H1 (cell line): Measurements from ENCODE around the gene XAGE3. TPM values are rescaled to one million over a fixed set of nuclear protein-coding genes. Genes with fewer than 3 reads are reported as not detected.
"Not testable (repeated sequence)": the region's sequence is repeated elsewhere in the genome, so short reads cannot be mapped to it uniquely, and the experiment has no call there.

Experiments used
- CTCF ChIA-PET: fragments of 300-600 bp; sonication (Branson Sonifier 250); formaldehyde crosslinking; loops from one replicate; lab custom pipeline; 2021; ENCODE audit not compliant: partially characterized antibody; lab: Charles Lee
- POLR2A ChIA-PET: fragments of 300-600 bp; sonication (Branson Sonifier 250); formaldehyde crosslinking; loops from one replicate; lab custom pipeline; 2021; ENCODE audit warnings: inconsistent platforms; ENCODE audit not compliant: partially characterized antibody; lab: Charles Lee
- DNase-seq, 2 experiments: peaks; one replicate each; pipeline versions ENCODE4 v3.0.0 to v3.0.0-alpha.2; 2010 to 2022; ENCODE audit warnings: low spot score in 2 of 2, low read depth in 1 of 2, mixed read lengths in 1 of 2
- FAIRE-seq: peaks from 2 replicates; lab custom pipeline; 2011; peaks lifted over from hg19 to GRCh38; lab: Jason Lieb, UNC
- H2AFZ ChIP-seq: 2 replicates; pipeline ENCODE4 v1.8.1; 2012; ENCODE audit warnings: low read length, inconsistent platforms
- H2AK5ac ChIP-seq: 2 replicates; pipeline ENCODE4 v1.6.1; 2013; ENCODE audit warnings: low read depth, low read length
- H2BK120ac ChIP-seq: replicated peaks from 2 replicates; pipeline ENCODE3; 2013; ENCODE audit warnings: low read depth, low read length, inconsistent platforms
- H2BK12ac ChIP-seq: 2 replicates; pipeline ENCODE4 v1.6.1; 2013; ENCODE audit warnings: low read depth, low read length
- H2BK15ac ChIP-seq: 2 replicates; pipeline ENCODE4 v1.6.1; 2013; ENCODE audit warnings: low read length
- H2BK20ac ChIP-seq: 2 replicates; pipeline ENCODE4 v1.6.1; 2013; ENCODE audit warnings: low read length
- H2BK5ac ChIP-seq: 2 replicates; pipeline ENCODE4 v1.6.1; 2013; ENCODE audit warnings: low read depth, low read length
- H3K14ac ChIP-seq: 2 replicates; pipeline ENCODE4 v1.6.1; 2013; ENCODE audit warnings: inconsistent platforms; ENCODE audit not compliant: insufficient read length
- H3K18ac ChIP-seq: 2 replicates; pipeline ENCODE4 v1.6.1; 2013; ENCODE audit warnings: low read length; ENCODE audit errors: extremely low read depth
- H3K23ac ChIP-seq: 2 replicates; pipeline ENCODE4 v1.6.1; 2013; ENCODE audit warnings: inconsistent platforms; ENCODE audit not compliant: insufficient read length
- H3K23me2 ChIP-seq: 2 replicates; pipeline ENCODE4 v1.6.1; 2013; ENCODE audit warnings: low read depth, low read length
- H3K27ac ChIP-seq: 2 replicates; pipeline ENCODE4 v1.6.1; 2011; ENCODE audit warnings: low read depth, low read length, inconsistent platforms
- H3K27me3 ChIP-seq, 4 experiments: replicated peaks in 1 of 4; 1 replicate in 1 of 4; 2 replicates in 3 of 4; pipeline versions ENCODE4 v1.6.1 to v1.8.1; 2011 to 2013; ENCODE audit warnings: low read length in 3 of 4, mild to moderate bottlenecking in 3 of 4, inconsistent platforms in 2 of 4, mixed read lengths in 2 of 4, moderate library complexity in 1 of 4; ENCODE audit not compliant: control insufficient read depth in 3 of 4, insufficient read depth in 3 of 4; ENCODE audit errors: extremely low read depth in 1 of 4
- H3K36me3 ChIP-seq, 4 experiments: 2 replicates each; pipeline versions ENCODE4 v1.6.1 to v1.8.1; 2011 to 2013; ENCODE audit warnings: mild to moderate bottlenecking in 4 of 4, low read length in 3 of 4, moderate library complexity in 2 of 4, control low read depth in 1 of 4, inconsistent platforms in 1 of 4; ENCODE audit not compliant: insufficient read depth in 4 of 4, control insufficient read depth in 2 of 4
- H3K4ac ChIP-seq: replicated peaks from 2 replicates; pipeline ENCODE3; 2013; ENCODE audit warnings: low read length, low read depth, mixed read lengths, inconsistent platforms; ENCODE audit not compliant: insufficient read length
- H3K4me1 ChIP-seq, 4 experiments: replicated peaks in 1 of 4; 1 replicate in 1 of 4; 2 replicates in 3 of 4; pipeline versions ENCODE4 v1.6.1 to v1.8.1; 2011 to 2013; ENCODE audit warnings: low read length in 3 of 4, inconsistent platforms in 2 of 4, mixed read lengths in 1 of 4; ENCODE audit not compliant: insufficient read depth in 4 of 4, control insufficient read depth in 3 of 4
- H3K4me2 ChIP-seq, 2 experiments: 2 replicates each; pipeline versions ENCODE4 v1.6.1 to v1.8.1; 2011 to 2013; ENCODE audit warnings: low read depth in 2 of 2, low read length in 2 of 2, control low read depth in 1 of 2, inconsistent platforms in 1 of 2, mild to moderate bottlenecking in 1 of 2; ENCODE audit not compliant: insufficient read depth in 1 of 2
- H3K4me3 ChIP-seq, 4 experiments: fragments of 200-600, 300-600 bp in 1 of 4; sonication (generic), shearing (Covaris generic), sonication (Bioruptor Twin) in 1 of 4; 2 replicates each; pipeline versions ENCODE4 v1.5.1 to v1.8.1; 2011 to 2016; ENCODE audit warnings: low read length in 4 of 4, low read depth in 3 of 4, control low read depth in 2 of 4, inconsistent platforms in 2 of 4, mild to moderate bottlenecking in 2 of 4, mixed read lengths in 1 of 4, moderate library complexity in 1 of 4; ENCODE audit not compliant: insufficient read depth in 2 of 4; ENCODE audit errors: extremely low read depth in 1 of 4
- H3K56ac ChIP-seq: replicated peaks from 2 replicates; pipeline ENCODE3; 2013; ENCODE audit warnings: low read depth, mild to moderate bottlenecking, mixed read lengths, low read length, inconsistent platforms; ENCODE audit not compliant: insufficient read length
- H3K79me1 ChIP-seq: 2 replicates; pipeline ENCODE4 v1.6.1; 2013; ENCODE audit warnings: low read depth, low read length, control low read depth
- H3K79me2 ChIP-seq, 2 experiments: 2 replicates each; pipeline versions ENCODE4 v1.6.1 to v1.8.1; 2012 to 2013; ENCODE audit warnings: low read length in 2 of 2, mild to moderate bottlenecking in 2 of 2, inconsistent platforms in 1 of 2; ENCODE audit not compliant: insufficient read depth in 2 of 2, control insufficient read depth in 1 of 2
- H3K9ac ChIP-seq, 4 experiments: replicated peaks in 1 of 4; 1 replicate in 1 of 4; 2 replicates in 3 of 4; pipeline versions ENCODE4 v1.6.1 to v1.8.1; 2011 to 2013; ENCODE audit warnings: low read depth in 3 of 4, low read length in 3 of 4, control low read depth in 2 of 4, mild to moderate bottlenecking in 2 of 4, moderate library complexity in 2 of 4, inconsistent platforms in 1 of 4; ENCODE audit errors: extremely low read depth in 1 of 4
- H3K9me3 ChIP-seq, 2 experiments: 2 replicates each; pipeline versions ENCODE4 v1.6.1 to v1.8.1; 2012 to 2013; ENCODE audit warnings: mild to moderate bottlenecking in 2 of 2, moderate library complexity in 2 of 2, control low read depth in 1 of 2, inconsistent platforms in 1 of 2, low read depth in 1 of 2, low read length in 1 of 2, mixed read lengths in 1 of 2; ENCODE audit not compliant: insufficient read depth in 2 of 2
- H4K20me1 ChIP-seq, 2 experiments: replicated peaks in 1 of 2; 2 replicates each; pipeline versions ENCODE3 to v1.8.1; 2011 to 2013; ENCODE audit warnings: inconsistent platforms in 2 of 2, low read length in 2 of 2, mild to moderate bottlenecking in 1 of 2; ENCODE audit not compliant: insufficient read depth in 2 of 2, control insufficient read depth in 1 of 2
- H4K5ac ChIP-seq: 2 replicates; pipeline ENCODE4 v1.6.1; 2013; ENCODE audit warnings: low read length, low read depth, mixed read lengths, inconsistent platforms; ENCODE audit not compliant: insufficient read length
- H4K8ac ChIP-seq: 2 replicates; pipeline ENCODE4 v1.8.0; 2013; ENCODE audit warnings: mild to moderate bottlenecking, moderate library complexity, low read length, inconsistent platforms; ENCODE audit not compliant: insufficient read depth; ENCODE audit errors: extremely low read depth
- H4K91ac ChIP-seq: replicated peaks from 2 replicates; pipeline ENCODE3; 2013; ENCODE audit warnings: low read length, mixed read lengths, inconsistent platforms; ENCODE audit not compliant: insufficient read length
- WGBS, 2 experiments: shearing (Covaris generic) in 1 of 2; methylation state at CpG; one replicate each; pipeline versions ENCODE4 v1.1.6 to v1.1.7; 2013 to 2015; ENCODE audit warnings: low lambda C conversion rate in 2 of 2, mixed read lengths in 2 of 2, inconsistent platforms in 1 of 2, low coverage in 1 of 2, missing lambda C conversion rate in 1 of 2; ENCODE audit not compliant: insufficient replicate concordance in 2 of 2, insufficient coverage in 1 of 2, insufficient read length in 1 of 2; ENCODE audit errors: extremely low coverage in 1 of 2, missing lambda C conversion rate in 1 of 2; 5-methylcytosine and 5-hydroxymethylcytosine counted together
- polyA plus RNA-seq, 7 experiments: library from polyadenylated mRNA; depleted of rRNA in 3 of 7; stranded (reverse) in 5 of 7; unstranded in 2 of 7; fragments of >200 nt in 5 of 7; fragments of 200-250 nt in 2 of 7; gene quantifications; 1 replicate in 5 of 7; 2 replicates in 1 of 7; 4 replicates in 1 of 7; pipeline versions ENCODE4 v1.2.1 to v1.2.3, GENCODE V29; 2011 to 2013; ENCODE audit warnings: missing spikeins in 2 of 7, mixed read lengths in 2 of 7
- total RNA-seq: library from RNA; stranded (reverse); fragmentation: NEBNext Ultra II Directional; extraction: Animal tissue kit (Norgen Biotek cat#: 25700); gene quantifications from 2 replicates; pipeline ENCODE4 v1.2.1, GENCODE V29; 2021

XAGE3 gene
- total and polyA plus RNA-seq, 2 of the 8 experiments (the other 6 are each of a cell fraction or from before 2014, with no cell fraction given), result not detected

GRCh38 chrX:52843619-52844018, 24.3 kb downstream of the XAGE3 start:
- FAIRE-seq, H2BK15ac ChIP-seq, H4K8ac ChIP-seq, H3K27me3 ChIP-seq, H3K79me2 ChIP-seq, H4K20me1 ChIP-seq, H3K4me2 ChIP-seq, H3K9ac ChIP-seq, H3K36me3 ChIP-seq, CTCF ChIA-PET, H3K79me1 ChIP-seq, H3K4ac ChIP-seq, H3K23ac ChIP-seq, DNase-seq, H4K91ac ChIP-seq, H2AK5ac ChIP-seq, H3K14ac ChIP-seq, H2BK12ac ChIP-seq, H2BK120ac ChIP-seq, H3K4me3 ChIP-seq, H3K4me1 ChIP-seq, POLR2A ChIA-PET, H3K9me3 ChIP-seq, H3K18ac ChIP-seq, H2BK5ac ChIP-seq, H4K5ac ChIP-seq, H3K23me2 ChIP-seq, H3K27ac ChIP-seq, H2AFZ ChIP-seq, H2BK20ac ChIP-seq, H3K56ac ChIP-seq: not testable (repeated sequence)
- 69% methylated on average over 3 of the region's 3 CpGs; no CpG with 5 or more reads in 1 of the 2 experiments for WGBS, 2 experiments
